SH-SY5Y (cell line): ENCODE results near the gene WDR5.

ENCODE experiments used
- GATA2 ChIP-seq: IDR thresholded peaks from 2 replicates; pipeline ENCODE4 v1.6.1; 2011; ENCODE audit warnings: mild to moderate bottlenecking, low read depth, low read length
- GATA3 ChIP-seq: IDR thresholded peaks from 2 replicates; pipeline ENCODE4 v1.6.1; 2011; ENCODE audit warnings: low read depth, mild to moderate bottlenecking, low read length, moderate library complexity

The WDR5 gene

GRCh38 chr9:134180786-134181647, 45.1 kb downstream of the WDR5 start:
- no peak for TF ChIP-seq GATA2
- no peak for TF ChIP-seq GATA3

- TF ChIP-seq GATA2 (no peak), GATA3 (no peak)
Measured at GRCh38 chr9:134181648-134182034, 45.8 kb downstream of the WDR5 start.

GRCh38 chr9:134182554-134183085, 46.7 kb downstream of the WDR5 start:
- TF ChIP-seq GATA3 (no peak), GATA2 (no peak)

GRCh38 chr9:134185536-134186011, 49.7 kb downstream of the WDR5 start:
- no peak for TF ChIP-seq GATA2
- no peak for TF ChIP-seq GATA3

GRCh38 chr9:134186471-134187109, 50.7 kb downstream of the WDR5 start:
- TF ChIP-seq GATA2 = no peak
- TF ChIP-seq GATA3 = no peak

GRCh38 chr9:134187110-134187531, 51.2 kb downstream of the WDR5 start:
- TF ChIP-seq GATA2 = no peak
- TF ChIP-seq GATA3 = no peak

- TF ChIP-seq GATA3 = no peak
- no peak for TF ChIP-seq GATA2
Measured at GRCh38 chr9:134187891-134188385, 52.1 kb downstream of the WDR5 start.

- TF ChIP-seq GATA2 (no peak), GATA3 (no peak)
Measured at GRCh38 chr9:134188386-134189144, 52.7 kb downstream of the WDR5 start.

GRCh38 chr9:134189145-134189469, 53.2 kb downstream of the WDR5 start:
- TF ChIP-seq GATA3 (no peak), GATA2 (no peak)

GRCh38 chr9:134189470-134190231, 53.8 kb downstream of the WDR5 start:
- no peak for TF ChIP-seq GATA3
- no peak for TF ChIP-seq GATA2

- TF ChIP-seq GATA2 = no peak
- TF ChIP-seq GATA3 = no peak
Measured at GRCh38 chr9:134190232-134191121, 54.6 kb downstream of the WDR5 start.

- TF ChIP-seq GATA2 = no peak
- no peak for TF ChIP-seq GATA3
Measured at GRCh38 chr9:134191455-134192209, 55.8 kb downstream of the WDR5 start.
